Neural progenitor cell (in vitro differentiated cells): ENCODE results near the gene ZBTB7A. TPM values are rescaled to one million over a fixed set of nuclear protein-coding genes. Genes with fewer than 3 reads are reported as not detected.

Experiments used
- DNase-seq: peaks from one replicate; pipeline ENCODE4 v3.0.0-alpha.2; 2016; ENCODE audit warnings: low spot score
- H2AFZ ChIP-seq: fragments of 200-600 bp; sonication (generic); replicated peaks from 2 replicates; pipeline ENCODE4 v1.6.1; 2016; ENCODE audit warnings: antibody characterized with exemption
- H3F3A ChIP-seq: fragments of 200-600 bp; sonication (generic); 2 replicates; pipeline ENCODE4 v1.6.1; 2016; ENCODE audit warnings: antibody characterized with exemption, low read depth
- H3K27ac ChIP-seq: fragments of 200-600 bp; sonication (generic); 2 replicates; pipeline ENCODE4 v1.5.1; 2016; ENCODE audit warnings: mild to moderate bottlenecking
- H3K27me3 ChIP-seq: fragments of 200-600 bp; sonication (generic); 2 replicates; pipeline ENCODE4 v1.6.1; 2016; ENCODE audit warnings: mild to moderate bottlenecking, moderate library complexity
- H3K36me3 ChIP-seq: fragments of 200-600 bp; sonication (generic); 2 replicates; pipeline ENCODE4 v1.5.1; 2016
- H3K4me1 ChIP-seq: fragments of 200-600 bp; sonication (generic); 2 replicates; pipeline ENCODE4 v1.6.1; 2016; ENCODE audit warnings: mixed run types
- H3K4me2 ChIP-seq: fragments of 200-600 bp; sonication (generic); 2 replicates; pipeline ENCODE4 v1.6.1; 2016
- H3K4me3 ChIP-seq: fragments of 200-600 bp; sonication (generic); 2 replicates; pipeline ENCODE4 v1.5.1; 2016
- H3K79me2 ChIP-seq: fragments of 200-600 bp; sonication (generic); 2 replicates; pipeline ENCODE4 v1.6.1; 2016; ENCODE audit warnings: low read depth
- H3K9ac ChIP-seq: fragments of 200-600 bp; sonication (generic); 2 replicates; pipeline ENCODE4 v1.6.1; 2016
- H3K9me3 ChIP-seq: fragments of 200-600 bp; sonication (generic); 2 replicates; pipeline ENCODE4 v1.5.1; 2016; ENCODE audit warnings: low read depth
- H4K20me1 ChIP-seq: fragments of 200-600 bp; sonication (generic); 2 replicates; pipeline ENCODE4 v1.6.1; 2016; ENCODE audit warnings: low read depth
- H3K27ac Mint-ChIP-seq: 3 replicates; pipeline ENCODE4 v1.8.0; 2021; ENCODE audit warnings: mixed read lengths
- H3K27me3 Mint-ChIP-seq: 2 replicates; pipeline ENCODE4 v1.8.0; 2022; ENCODE audit warnings: low read depth, mild to moderate bottlenecking, inconsistent platforms, moderate library complexity, mixed read lengths; ENCODE audit not compliant: insufficient read depth
- H3K36me3 Mint-ChIP-seq: 3 replicates; pipeline ENCODE4 v1.8.0; 2021; ENCODE audit warnings: mixed read lengths
- H3K4me1 Mint-ChIP-seq: 3 replicates; pipeline ENCODE4 v1.8.0; 2021; ENCODE audit warnings: mixed read lengths
- H3K4me3 Mint-ChIP-seq: 3 replicates; pipeline ENCODE4 v1.8.0; 2021; ENCODE audit warnings: mild to moderate bottlenecking, moderate library complexity, mixed read lengths
- H3K9me3 Mint-ChIP-seq: 3 replicates; pipeline ENCODE4 v1.8.0; 2020; ENCODE audit warnings: mixed read lengths
- CTCF ChIP-seq: fragments of 200-600 bp; sonication (generic); IDR thresholded peaks from 2 replicates; pipeline ENCODE4 v1.5.1; 2017; ENCODE audit warnings: antibody characterized with exemption, mild to moderate bottlenecking
- EZH2 ChIP-seq: fragments of 200-600 bp; sonication (generic); IDR thresholded peaks from 2 replicates; pipeline ENCODE4 v1.6.1; 2017; ENCODE audit warnings: antibody characterized with exemption, mild to moderate bottlenecking, moderate library complexity
- EZH2phosphoT487 ChIP-seq: fragments of 200-600 bp; sonication (generic); IDR thresholded peaks from 2 replicates; pipeline ENCODE4 v1.6.1; 2017; ENCODE audit warnings: antibody characterized with exemption
- total RNA-seq: library from RNA; depleted of rRNA; stranded (reverse); fragments of >200 nt; gene quantifications from 2 replicates; pipeline ENCODE4 v1.2.3, GENCODE V29; 2015; ENCODE audit warnings: low replicate concordance

Gene ZBTB7A
- total RNA-seq, 1 donor from 2014 or later = 4.0 TPM

- no peak overlapping the region for H3K4me2 ChIP-seq
- TF ChIP-seq EZH2 (no peak), EZH2phosphoT487 (no peak), CTCF (no peak)
- no peaks in the 10 kb centered on the region for H4K20me1 ChIP-seq
- no peaks in the 10 kb centered on the region for H3K27me3 ChIP-seq
- Mint-ChIP-seq H3K4me3 (no peak overlapping the region), H3K27ac (no peak overlapping the region), H3K9me3 (no peaks in the 10 kb centered on the region), H3K4me1 (no peaks in the 10 kb centered on the region), H3K27me3 (no peaks in the 10 kb centered on the region), H3K36me3 (peaks cover 9% of the 10 kb centered on the region)
- no peaks in the 10 kb centered on the region for H3K36me3 ChIP-seq
- no peaks in the 10 kb centered on the region for H3K79me2 ChIP-seq
- no peak for DNase-seq
- no peaks in the 10 kb centered on the region for H3F3A ChIP-seq
- H3K9ac ChIP-seq = no peak overlapping the region
- no peaks in the 10 kb centered on the region for H3K4me1 ChIP-seq
- no peak overlapping the region for H2AFZ ChIP-seq
- no peak overlapping the region for H3K4me3 ChIP-seq
- no peak overlapping the region for H3K27ac ChIP-seq
- H3K9me3 ChIP-seq = no peaks in the 10 kb centered on the region
Measured at GRCh38 chr19:4028334-4029246, 38.1 kb downstream of the ZBTB7A start.

DNA sequence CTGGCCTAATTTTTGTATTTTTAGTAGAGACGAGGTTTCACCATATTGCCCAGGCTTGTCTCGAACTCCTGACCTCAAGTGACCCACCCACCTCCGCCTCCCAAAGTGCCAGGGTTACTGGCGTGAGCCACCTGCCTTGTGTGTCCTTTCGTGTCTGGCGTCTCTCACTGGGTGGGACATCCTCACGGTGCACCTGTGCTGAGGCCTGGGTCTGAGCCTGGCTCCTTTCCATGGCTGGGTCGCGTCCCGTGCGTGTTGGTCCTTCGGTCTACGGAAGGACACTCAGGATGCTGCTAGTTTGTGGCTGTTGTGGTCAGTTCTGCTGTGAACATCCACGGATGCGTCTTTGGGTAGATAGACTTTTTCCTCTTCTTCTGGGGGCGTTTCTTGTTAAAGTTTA lies 39.6 kb downstream of the ZBTB7A start:
- no peak overlapping the region for H2AFZ ChIP-seq

GRCh38 chr19:4025317-4025716 lies 41.4 kb downstream of the ZBTB7A start:
- H3K27me3 Mint-ChIP-seq = no peaks in the 10 kb centered on the region
- no peaks in the 10 kb centered on the region for H3K4me1 ChIP-seq
- no peak overlapping the region for H3K9ac ChIP-seq
- H3K36me3 Mint-ChIP-seq = peaks cover 15% of the 10 kb centered on the region
- H3K4me3 Mint-ChIP-seq = no peak overlapping the region
- DNase-seq = no peak
- no peaks in the 10 kb centered on the region for H3F3A ChIP-seq
- H3K27me3 ChIP-seq = no peaks in the 10 kb centered on the region
- no peak overlapping the region for H3K27ac Mint-ChIP-seq
- H3K4me2 ChIP-seq = no peak overlapping the region
- no peaks in the 10 kb centered on the region for H3K9me3 Mint-ChIP-seq
- H3K79me2 ChIP-seq = peaks cover 29% of the 10 kb centered on the region
- no peaks in the 10 kb centered on the region for H3K36me3 ChIP-seq
- no peak overlapping the region for H3K27ac ChIP-seq
- H2AFZ ChIP-seq = no peak overlapping the region
- no peak overlapping the region for H3K4me3 ChIP-seq
- TF ChIP-seq EZH2phosphoT487 = no peak
- no peak for TF ChIP-seq CTCF
- no peak for TF ChIP-seq EZH2
- H4K20me1 ChIP-seq = peaks cover 13% of the 10 kb centered on the region
- no peaks in the 10 kb centered on the region for H3K4me1 Mint-ChIP-seq
- no peaks in the 10 kb centered on the region for H3K9me3 ChIP-seq

More for the DNA sequence above, 39.6 kb downstream of the ZBTB7A start:
- no peak overlapping the region for H3K9ac ChIP-seq
- no peaks in the 10 kb centered on the region for H3K27me3 Mint-ChIP-seq
- no peaks in the 10 kb centered on the region for H3F3A ChIP-seq
- H3K27ac ChIP-seq = no peak overlapping the region
- H4K20me1 ChIP-seq = peaks cover 7% of the 10 kb centered on the region
- H3K4me3 ChIP-seq = no peak overlapping the region
- no peaks in the 10 kb centered on the region for H3K4me1 ChIP-seq
- no peaks in the 10 kb centered on the region for H3K4me1 Mint-ChIP-seq
- no peak overlapping the region for H3K4me2 ChIP-seq
- H3K4me3 Mint-ChIP-seq = no peak overlapping the region
- peaks cover 10% of the 10 kb centered on the region for H3K36me3 Mint-ChIP-seq
- no peak for DNase-seq
- no peaks in the 10 kb centered on the region for H3K36me3 ChIP-seq
- peaks cover 11% of the 10 kb centered on the region for H3K79me2 ChIP-seq
- H3K27ac Mint-ChIP-seq = no peak overlapping the region
- no peaks in the 10 kb centered on the region for H3K9me3 ChIP-seq
- no peak for TF ChIP-seq EZH2phosphoT487
- TF ChIP-seq CTCF = no peak
- no peak for TF ChIP-seq EZH2
- H3K9me3 Mint-ChIP-seq = no peaks in the 10 kb centered on the region
- no peaks in the 10 kb centered on the region for H3K27me3 ChIP-seq
